K562 (cell line): Measurements from ENCODE around the gene NPAS2. TPM values are rescaled to one million over a fixed set of nuclear protein-coding genes. Genes with fewer than 3 reads are reported as not detected.

Experiments used
- ATAC-seq: fragments of 200-7000 bp; cut with Tn5 transposase; 3 replicates; pipeline ENCODE4 v1.9.1; 2020; ENCODE audit warnings: moderate library complexity
- BruUV-seq: library from RNA; stranded (reverse); fragments of 400-500 nt; replicated peaks from 2 replicates; lab custom pipeline; 2021; lab: Mats Ljungman, UMichigan
- CTCF ChIA-PET: fragments of 300-600 bp; formaldehyde crosslinking; extraction: SDS; loops from one replicate; lab custom pipeline; 2021; ENCODE audit warnings: low intra/inter-chr PET ratio; lab: Yijun Ruan, JAX
- POLR2A ChIA-PET: fragments of 300-600, 350-650 bp; sonication (Branson Sonifier 250); formaldehyde crosslinking; extraction: SDS; loops from one replicate; lab custom pipeline; 2021; ENCODE audit warnings: antibody characterized with exemption, inconsistent platforms; lab: Yijun Ruan, JAX
- DNase-seq, 4 experiments: peaks; one replicate each; pipeline versions ENCODE4 v3.0.0 to v3.0.0-alpha.2; 2011 to 2018; ENCODE audit warnings: low spot score in 3 of 4, mixed read lengths in 3 of 4; ENCODE audit errors: extremely low read depth in 1 of 4
- FAIRE-seq: peaks from 2 replicates; lab custom pipeline; 2011; peaks lifted over from hg19 to GRCh38; lab: Jason Lieb, UNC
- H2AFZ ChIP-seq: 2 replicates; pipeline ENCODE4 v1.6.0; 2011; ENCODE audit warnings: low read depth, low read length, control low read depth, inconsistent platforms
- H3K27ac ChIP-seq: fragments of 200-600 bp; 3 replicates; pipeline ENCODE4 v1.8.0; 2011; ENCODE audit warnings: low read depth, mild to moderate bottlenecking, control low read depth, inconsistent platforms, low read length, moderate library complexity, mixed read lengths; ENCODE audit errors: extremely low read depth
- H3K27me3 ChIP-seq, 2 experiments: fragments of 300-600 bp in 1 of 2; 2 replicates in 1 of 2; 3 replicates in 1 of 2; pipeline versions ENCODE4 v1.6.0 to v1.8.0; 2011; ENCODE audit warnings: inconsistent platforms in 2 of 2, low read length in 2 of 2, mild to moderate bottlenecking in 1 of 2, mixed read lengths in 1 of 2, moderate library complexity in 1 of 2; ENCODE audit not compliant: control insufficient read depth in 2 of 2, insufficient read depth in 2 of 2
- H3K36me3 ChIP-seq: fragments of 300-600 bp; 3 replicates; pipeline ENCODE4 v1.8.0; 2011; ENCODE audit warnings: mild to moderate bottlenecking, low read length, inconsistent platforms; ENCODE audit not compliant: control insufficient read depth, insufficient read depth
- H3K4me1 ChIP-seq, 2 experiments: fragments of 200-600 bp in 1 of 2; replicated peaks in 1 of 2; 2 replicates in 1 of 2; 3 replicates in 1 of 2; pipeline versions ENCODE4 v1.5.1 to v1.8.0; 2011; ENCODE audit warnings: inconsistent platforms in 2 of 2, low read length in 2 of 2, mild to moderate bottlenecking in 1 of 2, mixed read lengths in 1 of 2, moderate library complexity in 1 of 2; ENCODE audit not compliant: control insufficient read depth in 2 of 2, insufficient read depth in 2 of 2
- H3K4me2 ChIP-seq: 2 replicates; pipeline ENCODE4 v1.6.1; 2011; ENCODE audit warnings: low read length, control low read depth, inconsistent platforms, mixed read lengths; ENCODE audit not compliant: insufficient read depth
- H3K4me3 ChIP-seq: fragments of 200-600 bp; sonication (generic), shearing (Covaris generic); 2 replicates; pipeline ENCODE4 v1.5.1; 2016; ENCODE audit warnings: control low read depth, inconsistent platforms
- H3K79me2 ChIP-seq: fragments of 200-600 bp; 3 replicates; pipeline ENCODE4 v1.8.0; 2011; ENCODE audit warnings: low read length, inconsistent platforms; ENCODE audit not compliant: control insufficient read depth, insufficient read depth
- H3K9ac ChIP-seq, 2 experiments: 2 replicates each; pipeline versions ENCODE4 v1.6.0 to v1.6.1; 2011; ENCODE audit warnings: low read depth in 2 of 2, low read length in 2 of 2, control low read depth in 1 of 2, inconsistent platforms in 1 of 2, mild to moderate bottlenecking in 1 of 2, mixed read lengths in 1 of 2; ENCODE audit not compliant: insufficient read depth in 1 of 2
- H3K9me1 ChIP-seq: one replicate; pipeline ENCODE4 v1.6.0; 2011; ENCODE audit warnings: inconsistent platforms, mild to moderate bottlenecking, low read length, moderate library complexity; ENCODE audit not compliant: control insufficient read depth, insufficient read depth
- H3K9me3 ChIP-seq: replicated peaks from 2 replicates; pipeline ENCODE4 v1.5.1; 2011; ENCODE audit warnings: low read depth, low read length, inconsistent platforms; ENCODE audit not compliant: control insufficient read depth, insufficient read depth
- H4K20me1 ChIP-seq: replicated peaks from 2 replicates; pipeline ENCODE4 v1.6.1; 2011; ENCODE audit warnings: low read length, inconsistent platforms, mixed read lengths; ENCODE audit not compliant: control insufficient read depth, insufficient read depth
- EGR1 ChIP-seq: fragments of 450-650 bp; conservative IDR thresholded peaks from 2 replicates; pipeline ENCODE4 v1.6.1; 2017; ENCODE audit warnings: mild to moderate bottlenecking
- IRF2 ChIP-seq: sonication (generic); formaldehyde crosslinking; IDR thresholded peaks from 2 replicates; pipeline ENCODE4 v1.8.1; 2022; ENCODE audit warnings: mild to moderate bottlenecking, missing genetic modification reagents
- NCOA6 ChIP-seq: fragments of 450-650 bp; IDR thresholded peaks from 2 replicates; pipeline ENCODE4 v1.6.1; 2017; ENCODE audit warnings: mild to moderate bottlenecking
- PHB2 ChIP-seq: fragments of 450-650 bp; IDR thresholded peaks from 2 replicates; pipeline ENCODE4 v1.6.1; 2017; ENCODE audit warnings: low read depth
- POLR2AphosphoS2 ChIP-seq: IDR thresholded peaks from 2 replicates; pipeline ENCODE4 v1.6.1; 2012; ENCODE audit warnings: low read length, improper control_type of control experiment
- SP1 ChIP-seq: sonication (generic); formaldehyde crosslinking; IDR thresholded peaks from 2 replicates; pipeline ENCODE4 v1.8.1; 2022; ENCODE audit warnings: mild to moderate bottlenecking, missing genetic modification reagents
- STAT5A ChIP-seq: IDR thresholded peaks from 2 replicates; pipeline ENCODE4 v1.6.1; 2012; ENCODE audit warnings: low read length, inconsistent platforms, borderline replicate concordance
- TFE3 ChIP-seq: fragments of 450-650 bp; formaldehyde crosslinking; IDR thresholded peaks from 2 replicates; pipeline ENCODE4 v1.4.0; 2020; ENCODE audit warnings: mild to moderate bottlenecking, mixed read lengths
- ZNF121 ChIP-seq: sonication (generic); formaldehyde crosslinking; conservative IDR thresholded peaks from 2 replicates; pipeline ENCODE4 v1.8.0; 2022; ENCODE audit warnings: missing genetic modification reagents
- ZNF253 ChIP-seq: fragments of 250-450 bp; sonication (Bioruptor Pico); conservative IDR thresholded peaks from 2 replicates; pipeline ENCODE4 v1.6.1; 2021; ENCODE audit warnings: mild to moderate bottlenecking
- ZNF398 ChIP-seq: fragments of 250-450 bp; sonication (Bioruptor Pico); IDR thresholded peaks from 2 replicates; pipeline ENCODE4 v1.8.0; 2021; ENCODE audit warnings: moderate library complexity, mild to moderate bottlenecking, inconsistent platforms
- WGBS: fragments of 100-300 bp; shearing (Covaris generic); methylation state at CpG from one replicate; pipeline ENCODE4 v1.1.6; 2016; ENCODE audit warnings: low coverage, mixed read lengths; ENCODE audit not compliant: insufficient coverage; ENCODE audit errors: missing lambda C conversion rate; 5-methylcytosine and 5-hydroxymethylcytosine counted together
- in situ Hi-C: fragments of 300-500 bp; cut with MboI; formaldehyde crosslinking; loops from 4 replicates; pipeline ENCODE4 v1.15.0; 2018; ENCODE audit warnings: inconsistent platforms, mixed read lengths
- intact Hi-C: fragments of 100-400 bp; cut with micrococcal nuclease; formaldehyde crosslinking; loops from 2 replicates; pipeline ENCODE4 v1.14.2; 2022
- polyA plus RNA-seq, 8 experiments: library from polyadenylated mRNA; depleted of rRNA in 4 of 8; stranded (reverse) in 5 of 8; unstranded in 3 of 8; fragments of >200 nt; fragmentation: Nextera tagmentation in 2 of 8; fragmentation: Illumina TruSeq in 1 of 8; extraction: Ambion mirVana in 2 of 8; extraction: Trizol in 1 of 8; gene quantifications; 2 replicates each; pipeline versions ENCODE4 v1.2.1 to v1.2.3, GENCODE V29; 2011 to 2014; ENCODE audit warnings: inconsistent platforms in 1 of 8, missing spikeins in 1 of 8
- total RNA-seq, 7 experiments: library from RNA; depleted of rRNA in 6 of 7; stranded (reverse); fragments of >200 nt in 6 of 7; fragmentation: Illumina TruSeq in 2 of 7; extraction: Trizol in 2 of 7; gene quantifications; 2 replicates each; pipeline versions ENCODE4 v1.2.1 to v1.2.3, GENCODE V29; 2011 to 2021; ENCODE audit warnings: low replicate concordance in 1 of 7

NPAS2 gene
- total and polyA plus RNA-seq, 9 of the 15 experiments (the other 6 are each of a cell fraction or from before 2014, with no cell fraction given), result 0.06 to 0.29 (median 0.07) TPM; not detected in 5

- ChIA-PET CTCF (no interaction called here), POLR2A (interaction anchor here (0.7 kb wide), 1 partner anchor 90 kb away, joined by 4 read pairs; no protein-coding TSS in a partner anchor)
- DNase-seq (no peak), ATAC-seq (no peak), FAIRE-seq (no peak)
- H3K27ac ChIP-seq, result no peak overlapping the region
- H3K79me2 ChIP-seq, result no peaks in the 10 kb centered on the region
- peaks cover 14 to 21% of the 10 kb centered on the region in 2 experiments; a peak in 4 of 5 replicates for H3K4me1 ChIP-seq
- WGBS, result 69% methylated on average over 3 of the region's 3 CpGs
- H2AFZ ChIP-seq, result no peak overlapping the region
- H3K4me2 ChIP-seq, result no peak overlapping the region
- TF ChIP-seq STAT5A (no peak), PHB2 (no peak), NCOA6 (no peak), IRF2 (CRISPR knock-in tag) (no peak), ZNF253 (CRISPR knock-in tag) (no peak), ZNF121 (CRISPR knock-in tag) (no peak), POLR2AphosphoS2 (no peak), TFE3 (CRISPR knock-in tag) (no peak), ZNF398 (CRISPR knock-in tag) (no peak), EGR1 (no peak), SP1 (CRISPR knock-in tag) (no peak)
- in situ Hi-C loops (no loop called here), intact Hi-C loops (no loop called here)
- no peak overlapping the region for H3K4me3 ChIP-seq
- H3K9me1 ChIP-seq, result no peaks in the 10 kb centered on the region
- no TSS peak for BruUV-seq
- H3K9ac ChIP-seq, result no peak overlapping the region
- no peaks in the 10 kb centered on the region for H4K20me1 ChIP-seq
- H3K9me3 ChIP-seq, result no peaks in the 10 kb centered on the region
- H3K36me3 ChIP-seq, result no peaks in the 10 kb centered on the region
- no peaks in the 10 kb centered on the region for H3K27me3 ChIP-seq
These were observed 68.7 kb downstream of the NPAS2 start for GRCh38 chr2:100888601-100889000.
